T-helper 2 cell (primary cell): ENCODE results near the gene IFFO2.

Source experiments
- DNase-seq, 5 experiments: peaks; one replicate each; pipeline versions ENCODE4 v3.0.0 to v3.0.0-alpha.2; 2012 to 2022

IFFO2 gene

GRCh38 chr1:18919197-18919905 is 37.1 kb downstream of the IFFO2 start:
- DNase-seq: no peak

DNA sequence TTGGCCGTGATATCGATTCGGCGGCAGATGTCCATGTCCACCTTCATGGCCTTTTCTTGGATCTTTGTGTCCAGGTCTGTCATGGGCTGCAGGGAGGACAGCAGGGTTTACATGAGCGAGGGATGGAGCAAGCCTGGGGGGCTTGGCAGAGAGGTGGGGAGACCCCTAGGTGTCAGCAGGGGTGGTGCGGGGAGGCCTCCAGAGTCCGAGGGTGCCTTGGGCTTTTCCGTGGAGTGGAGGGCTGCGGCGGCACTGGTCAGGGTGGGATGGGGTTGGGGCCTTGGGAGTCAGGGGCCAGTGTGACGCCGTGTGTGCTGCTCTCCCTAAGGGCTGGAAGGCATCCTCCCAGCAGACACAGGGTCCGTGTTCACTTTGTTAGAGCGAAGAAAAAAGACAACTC is 38.1 kb downstream of the IFFO2 start:
- DNase-seq: no peak

- DNase-seq: no peak
Measured at GRCh38 chr1:18917071-18917799, 39.2 kb downstream of the IFFO2 start.

DNA sequence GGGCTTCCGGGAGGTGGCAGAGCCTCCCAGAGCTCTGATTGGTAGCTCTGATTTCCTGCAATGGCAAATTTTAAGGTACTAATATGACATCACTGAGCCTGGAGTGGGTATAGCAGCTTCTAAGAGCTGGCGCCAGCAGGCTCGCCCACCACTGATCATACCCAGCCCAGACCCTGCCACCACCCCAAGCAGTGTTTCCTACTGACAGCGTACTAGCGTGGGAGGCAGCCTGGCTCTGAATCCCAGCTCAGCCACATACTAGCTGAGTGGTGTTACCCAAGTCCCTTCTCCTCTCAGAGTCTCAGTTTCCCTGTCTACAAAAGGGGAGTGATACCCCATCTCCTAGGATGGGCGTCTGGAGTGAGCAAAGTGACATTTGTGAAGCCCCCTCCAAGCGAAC is 41.1 kb downstream of the IFFO2 start:
- no peak for DNase-seq

DNA sequence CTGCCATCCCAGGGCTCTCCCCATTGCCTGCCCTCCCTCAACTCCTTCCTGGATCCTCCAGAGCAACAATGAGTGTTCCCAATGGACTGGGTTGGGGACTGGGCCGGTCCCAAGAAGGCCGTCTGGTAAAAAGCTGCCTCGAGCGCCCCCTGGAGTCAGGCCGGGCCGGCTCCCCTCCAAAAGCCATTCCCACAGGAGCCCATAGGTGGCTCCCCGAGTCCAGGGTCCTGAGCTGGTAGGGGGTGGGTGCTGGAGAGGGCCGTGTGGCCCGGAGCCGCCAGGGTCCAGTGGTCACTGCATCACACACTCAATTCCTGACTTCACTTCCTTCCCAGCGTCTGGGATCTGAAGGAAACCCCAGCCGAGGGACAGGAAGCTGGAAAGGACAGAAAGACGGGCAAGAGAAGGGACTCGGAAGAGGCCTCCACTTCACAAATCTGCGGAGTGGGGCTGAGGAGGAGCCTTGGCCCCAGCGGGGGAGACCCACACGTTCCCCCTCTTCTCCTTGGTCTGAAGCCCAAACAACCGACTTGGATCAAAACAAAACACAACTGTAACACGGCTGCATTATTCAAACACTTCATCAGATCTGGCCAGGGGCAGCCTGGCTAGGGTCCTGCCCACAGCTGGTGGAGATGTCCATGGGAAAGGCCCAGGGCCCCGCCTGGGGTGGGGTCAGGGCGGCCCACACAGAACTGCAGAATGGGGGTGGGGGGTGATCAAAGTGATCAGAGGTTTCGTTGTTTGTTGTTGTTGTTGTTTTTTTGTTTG is 43.2 kb downstream of the IFFO2 start:
- DNase-seq: peak; percentile 49 to 67 (median 54)

- no peak for DNase-seq
Measured at GRCh38 chr1:18912550-18912949, 43.9 kb downstream of the IFFO2 start.

- peak in 2 of 5 experiments; percentile 13 to 64 for DNase-seq
Measured at GRCh38 chr1:18908911-18909771, 47.3 kb downstream of the IFFO2 start.

DNA sequence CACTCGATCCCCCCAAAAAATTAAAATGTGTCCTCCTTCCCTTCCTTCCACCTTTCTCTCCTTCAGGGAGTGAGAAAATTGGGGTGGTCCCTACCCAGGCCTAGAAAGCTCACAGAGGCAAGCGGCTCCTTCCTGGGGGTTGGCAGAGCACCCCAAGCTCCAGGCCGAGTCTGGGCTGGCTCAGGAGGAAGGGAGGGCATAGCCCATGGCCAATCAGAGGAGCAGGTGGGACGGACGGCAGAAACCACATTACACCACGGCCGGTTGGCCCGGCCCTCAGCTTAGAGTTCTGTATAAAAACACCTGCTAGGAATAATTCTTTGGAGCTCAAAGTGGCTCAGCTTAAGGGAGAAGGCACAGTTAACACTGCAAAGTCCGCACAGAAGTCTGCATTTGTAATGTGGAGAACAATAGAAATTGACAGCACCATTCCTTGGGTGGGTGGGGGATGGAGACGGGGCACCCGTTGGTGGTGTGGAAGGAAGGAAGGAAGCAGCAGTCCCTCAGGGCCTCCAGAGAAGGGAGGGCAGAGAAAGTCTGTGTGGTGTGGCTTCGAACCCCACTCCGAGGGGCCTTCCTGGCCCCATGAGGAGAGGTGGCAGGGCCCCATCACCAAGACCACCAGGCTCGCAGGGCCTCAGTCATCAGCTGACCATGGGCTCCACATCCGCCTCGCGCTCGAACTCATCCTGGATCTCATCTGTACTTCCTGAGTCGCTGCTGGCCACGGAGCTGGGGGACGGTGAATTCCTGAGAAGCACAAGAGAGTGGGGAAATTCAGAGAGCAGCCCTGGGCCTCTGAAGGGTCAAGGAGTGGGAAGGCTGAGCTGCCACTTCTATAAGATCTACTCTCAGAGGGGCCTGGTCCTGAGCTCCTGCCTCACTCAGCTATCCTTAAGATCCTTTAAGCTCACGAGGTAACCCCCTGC is 48.3 kb downstream of the IFFO2 start:
- DNase-seq: no peak

DNA sequence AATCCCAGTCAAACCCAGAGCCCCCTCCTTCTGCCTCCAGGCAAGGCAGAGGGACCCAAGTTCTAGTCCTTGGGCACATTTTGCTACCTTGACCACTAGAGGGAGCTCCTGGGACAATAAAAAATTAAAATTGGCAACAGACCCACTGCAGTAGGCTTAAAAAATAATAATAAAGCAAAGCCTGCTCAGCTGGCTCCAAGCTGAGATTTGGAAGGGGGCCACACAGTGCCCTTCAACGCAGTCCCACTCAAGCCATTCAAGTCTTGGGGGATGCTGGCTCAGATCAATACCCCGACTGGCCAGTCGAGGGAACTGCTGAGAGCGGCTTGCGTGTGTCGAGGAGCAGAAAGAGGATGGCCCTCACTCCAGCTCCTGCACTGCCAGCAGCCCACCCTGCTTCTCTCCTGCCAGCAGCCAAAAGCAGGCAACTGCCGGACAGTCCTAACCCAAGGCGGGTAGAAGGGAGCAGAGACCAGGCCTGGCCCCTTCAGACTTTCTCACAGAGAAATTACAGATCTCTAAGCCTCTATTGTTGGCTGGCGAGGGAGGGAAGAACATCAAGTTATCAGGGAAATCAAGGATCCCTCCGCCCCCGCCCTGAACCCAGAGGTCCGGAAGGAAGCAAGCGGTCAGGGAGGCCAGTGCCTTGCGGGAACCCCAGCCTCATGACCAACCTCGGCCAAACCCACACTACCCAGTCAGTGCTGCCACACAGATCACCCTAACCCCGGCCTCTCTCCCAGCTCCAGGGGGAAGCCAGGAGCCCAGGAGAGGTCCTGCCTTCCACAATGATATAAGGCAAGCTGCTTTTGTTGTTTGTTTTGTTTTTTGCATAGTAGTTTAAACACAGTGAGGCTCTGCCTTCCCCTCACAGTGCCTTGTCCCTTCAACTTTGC is 49.2 kb downstream of the IFFO2 start:
- peak in 4 of 5 experiments; percentile 26 to 68 (median 46) for DNase-seq

GRCh38 chr1:18903291-18903756 is 53.2 kb downstream of the IFFO2 start:
- DNase-seq: no peak

- peak; percentile 73 to 98 (median 91) for DNase-seq
Measured at GRCh38 chr1:18902523-18903290, 53.8 kb downstream of the IFFO2 start, which contains the start of gene ALDH4A1. Gene ALDH4A1 (minus strand): TSS chr1:18902555. CDS start chr1:18902523, 32 bp downstream.

DNA sequence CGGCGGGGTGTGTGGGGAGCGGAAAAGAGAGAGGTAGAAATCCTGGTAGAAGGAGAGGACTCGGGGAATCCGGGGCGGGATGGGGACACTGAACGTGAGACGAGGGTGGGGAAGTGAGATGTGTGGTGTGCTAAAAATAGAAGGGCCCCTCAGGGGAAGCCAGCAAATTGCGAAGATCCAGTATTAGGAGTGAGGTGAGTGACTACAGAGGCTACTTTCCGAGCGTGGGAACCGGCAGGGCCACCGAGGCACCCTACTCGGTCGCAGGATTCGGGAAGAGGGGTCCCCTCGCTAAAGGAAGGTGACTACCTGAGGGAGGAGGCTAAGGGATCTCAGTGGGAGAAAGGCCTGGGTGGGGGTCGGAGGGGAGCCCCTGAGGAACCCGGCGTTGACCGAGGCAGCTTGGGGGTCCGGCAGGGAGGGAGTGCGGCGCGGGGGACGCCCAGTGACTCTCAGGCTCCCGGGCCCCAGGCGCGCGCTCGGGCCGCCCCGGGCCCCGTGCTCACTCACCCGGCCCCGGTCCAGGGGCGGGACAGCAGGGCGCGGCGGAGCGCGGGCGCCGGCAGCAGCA is 54.4 kb downstream of the IFFO2 start:
- DNase-seq: no peak

GRCh38 chr1:18901147-18901951 is 55.1 kb downstream of the IFFO2 start:
- DNase-seq: no peak

GRCh38 chr1:18900303-18900841 is 56.1 kb downstream of the IFFO2 start:
- no peak for DNase-seq

- no peak for DNase-seq
Measured at GRCh38 chr1:18899363-18900049, 57.0 kb downstream of the IFFO2 start.

GRCh38 chr1:18898567-18898966 is 57.9 kb downstream of the IFFO2 start:
- DNase-seq: no peak

DNA sequence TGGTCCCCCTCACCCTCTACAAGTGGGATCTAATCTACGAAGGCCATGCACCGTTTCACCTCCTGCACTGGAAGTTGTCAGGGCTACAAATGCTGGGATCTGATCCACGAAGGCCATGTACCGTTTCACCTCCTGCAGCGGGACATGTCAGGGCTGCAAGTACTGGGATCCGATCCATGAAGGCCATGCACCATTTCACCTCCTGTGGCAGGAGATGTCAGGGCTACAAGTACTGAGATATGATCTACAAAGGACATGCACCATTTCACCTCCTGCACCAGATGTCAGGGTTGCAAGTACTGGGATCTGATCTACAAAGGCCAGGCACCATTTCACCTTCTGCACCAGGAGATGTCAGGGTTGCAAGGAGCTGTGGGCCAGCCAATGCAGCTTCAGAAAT is 61.2 kb downstream of the IFFO2 start:
- no peak for DNase-seq
